Hematopoietic multipotent progenitor cell treated with erythropoietin and hydrocortisone succinate and interleukin-3 and kit ligand, for 4 days (in vitro differentiated cells): ENCODE data around the gene NOXRED1.
A peak's percentile ranks its signal among the peaks of the same experiment; 100 is the strongest.
"Not testable (repeated sequence)": the region's sequence is repeated elsewhere in the genome, so short reads cannot be mapped to it uniquely, and the experiment has no call there.

Source experiments
- DNase-seq: peaks from one replicate; pipeline ENCODE4 v3.0.0-alpha.2; 2015

Gene NOXRED1

GRCh38 chr14:77423423-77423822, at the start of gene NOXRED1:
Gene NOXRED1, minus strand, starts transcription at chr14:77423523. Its CDS starts 634 bp downstream, at chr14:77422889.
- no peak for DNase-seq

GRCh38 chr14:77470224-77470870, 47.0 kb upstream of the NOXRED1 start:
- DNase-seq: no peak

GRCh38 chr14:77469539-77469938, 46.2 kb upstream of the NOXRED1 start:
- DNase-seq: no peak

- DNase-seq: no peak
Measured at GRCh38 chr14:77469067-77469505, 45.8 kb upstream of the NOXRED1 start.

GRCh38 chr14:77467801-77468200, 44.5 kb upstream of the NOXRED1 start:
- no peak for DNase-seq

- DNase-seq: peak; percentile 92
Measured at GRCh38 chr14:77459072-77459723, 35.9 kb upstream of the NOXRED1 start.

- peak; percentile 92 for DNase-seq
Measured at GRCh38 chr14:77458249-77458950, 35.1 kb upstream of the NOXRED1 start.

- DNase-seq: peak; percentile 100
Measured at GRCh38 chr14:77457522-77458248, 34.4 kb upstream of the NOXRED1 start, which contains the start of the genes AHSA1 and VIPAS39. Gene AHSA1, plus strand, starts transcription at chr14:77458093. Its CDS starts 97 bp downstream, at chr14:77458190. Gene VIPAS39, minus strand, starts transcription at chr14:77457601. Its CDS starts 3,499 bp downstream, at chr14:77454102.

GRCh38 chr14:77457115-77457521, 33.8 kb upstream of the NOXRED1 start:
- DNase-seq: no peak

- no peak for DNase-seq
Measured at GRCh38 chr14:77455966-77456640, 32.8 kb upstream of the NOXRED1 start.

GRCh38 chr14:77442196-77442595, 18.9 kb upstream of the NOXRED1 start:
- no peak for DNase-seq

- no peak for DNase-seq
Measured at GRCh38 chr14:77439861-77440260, 16.5 kb upstream of the NOXRED1 start.

- DNase-seq: no peak
Measured at GRCh38 chr14:77438596-77438995, 15.3 kb upstream of the NOXRED1 start.

GRCh38 chr14:77436042-77436441, 12.7 kb upstream of the NOXRED1 start:
- DNase-seq: no peak

GRCh38 chr14:77426396-77426795, 3.1 kb upstream of the NOXRED1 start:
- no peak for DNase-seq

GRCh38 chr14:77424862-77425261, 1.5 kb upstream of the NOXRED1 start:
- DNase-seq: no peak

- peak; percentile 52 for DNase-seq
Measured at GRCh38 chr14:77421201-77421600, 2.1 kb downstream of the NOXRED1 start.

GRCh38 chr14:77416836-77417235, 6.5 kb downstream of the NOXRED1 start:
- no peak for DNase-seq

- not testable (repeated sequence) for DNase-seq
Measured at GRCh38 chr14:77416098-77416497, 7.2 kb downstream of the NOXRED1 start.

- DNase-seq: not testable (repeated sequence)
Measured at GRCh38 chr14:77415403-77416030, 7.8 kb downstream of the NOXRED1 start.

GRCh38 chr14:77409131-77409533, 14.2 kb downstream of the NOXRED1 start:
- peak; percentile 73 for DNase-seq

- DNase-seq: peak; percentile 92
Measured at GRCh38 chr14:77407158-77407557, 16.2 kb downstream of the NOXRED1 start.
